ENCODE measurements around the gene UGT2A2. TPM values are rescaled to one million over a fixed set of nuclear protein-coding genes. Genes with fewer than 3 reads are reported as not detected.

Gene UGT2A2
- total RNA-seq, 3 donors from 2014 or later (not counting 1 experiment from before 2014, with no cell fraction given) = not detected

DNA sequence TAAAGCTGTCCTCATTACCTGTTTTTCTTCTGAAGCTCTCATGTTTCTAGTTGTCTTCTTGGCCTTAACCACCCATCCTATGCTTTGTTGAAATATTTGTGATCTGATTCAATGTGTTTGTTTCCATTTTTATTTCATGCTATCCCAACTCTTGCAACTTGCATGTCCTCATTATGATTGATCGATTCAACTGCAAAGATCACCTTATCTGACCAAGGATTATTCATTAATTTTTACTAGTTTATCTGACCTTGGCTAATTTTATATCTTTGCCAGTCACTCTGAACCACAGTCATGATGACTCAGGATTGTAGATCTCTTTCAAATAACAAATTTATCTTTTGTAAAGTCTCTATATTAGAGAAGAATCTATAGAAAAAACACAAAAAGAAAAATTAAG, 70.7 kb downstream of the UGT2A2 start:
- Histone ChIP-seq H3K27me3 (ENCODE audit: control insufficient read depth, insufficient read depth, low read length) (no peaks in the 10 kb centered on the region), H3K4me1 (ENCODE audit: control insufficient read depth, insufficient read depth, low read length) (no peaks in the 10 kb centered on the region), H3K9me3 (ENCODE audit: control insufficient read depth, insufficient read depth, low read length) (no peaks in the 10 kb centered on the region), H3K4me3 (ENCODE audit: low read length) (no peak overlapping the region), H3K27ac (ENCODE audit: low read length) (no peak overlapping the region), H3K36me3 (ENCODE audit: control insufficient read depth, insufficient read depth, low read length) (no peaks in the 10 kb centered on the region)
- Mint-ChIP-seq H3K4me1 (no peaks in the 10 kb centered on the region), H3K4me3 (no peak overlapping the region), H3K27ac (no peak overlapping the region), H3K36me3 (no peaks in the 10 kb centered on the region), H3K9me3 (peaks cover 0 to 3% of the 10 kb centered on the region in 2 donors), H3K27me3 (ENCODE audit: low read depth in 2 of 2) (no peaks in the 10 kb centered on the region)
- WGBS (ENCODE audit: insufficient coverage) = 96% methylated on average over 1 of the region's 1 CpG
- TF ChIP-seq, protein P1, sequence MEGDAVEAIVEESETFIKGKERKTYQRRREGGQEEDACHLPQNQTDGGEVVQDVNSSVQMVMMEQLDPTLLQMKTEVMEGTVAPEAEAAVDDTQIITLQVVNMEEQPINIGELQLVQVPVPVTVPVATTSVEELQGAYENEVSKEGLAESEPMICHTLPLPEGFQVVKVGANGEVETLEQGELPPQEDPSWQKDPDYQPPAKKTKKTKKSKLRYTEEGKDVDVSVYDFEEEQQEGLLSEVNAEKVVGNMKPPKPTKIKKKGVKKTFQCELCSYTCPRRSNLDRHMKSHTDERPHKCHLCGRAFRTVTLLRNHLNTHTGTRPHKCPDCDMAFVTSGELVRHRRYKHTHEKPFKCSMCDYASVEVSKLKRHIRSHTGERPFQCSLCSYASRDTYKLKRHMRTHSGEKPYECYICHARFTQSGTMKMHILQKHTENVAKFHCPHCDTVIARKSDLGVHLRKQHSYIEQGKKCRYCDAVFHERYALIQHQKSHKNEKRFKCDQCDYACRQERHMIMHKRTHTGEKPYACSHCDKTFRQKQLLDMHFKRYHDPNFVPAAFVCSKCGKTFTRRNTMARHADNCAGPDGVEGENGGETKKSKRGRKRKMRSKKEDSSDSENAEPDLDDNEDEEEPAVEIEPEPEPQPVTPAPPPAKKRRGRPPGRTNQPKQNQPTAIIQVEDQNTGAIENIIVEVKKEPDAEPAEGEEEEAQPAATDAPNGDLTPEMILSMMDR (IDR thresholded peaks at IDR 0.05) = no peak
- DNase-seq (no peak), ATAC-seq (no peak)
- intact Hi-C loops (cut with micrococcal nuclease) = no loop called here

DNA sequence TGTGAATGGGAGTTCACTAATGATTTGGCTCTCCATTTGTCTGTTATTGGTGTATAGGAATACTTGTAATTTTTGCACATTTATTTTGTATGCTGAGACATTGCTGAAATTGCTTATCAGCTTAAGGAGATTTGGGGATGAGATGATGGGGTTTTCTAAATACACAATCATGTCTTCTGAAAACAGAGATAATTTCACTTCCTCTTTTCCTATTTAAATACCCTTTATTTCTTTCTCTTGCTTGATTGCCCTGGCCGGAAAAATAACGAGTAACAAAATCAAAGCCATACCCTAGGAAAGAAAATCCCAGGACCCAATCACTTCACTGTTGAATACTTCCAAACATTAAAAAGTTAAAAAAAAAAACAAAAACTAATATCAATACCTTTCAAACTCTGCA, 76.0 kb downstream of the UGT2A2 start:
- no peak for ATAC-seq
- DNase-seq = no peak
- Histone ChIP-seq H3K9me3 (ENCODE audit: control insufficient read depth, insufficient read depth, low read length) (no peaks in the 10 kb centered on the region), H3K27me3 (ENCODE audit: control insufficient read depth, insufficient read depth, low read length) (no peaks in the 10 kb centered on the region), H3K4me1 (ENCODE audit: control insufficient read depth, insufficient read depth, low read length) (no peaks in the 10 kb centered on the region), H3K27ac (ENCODE audit: low read length) (no peak overlapping the region), H3K4me3 (ENCODE audit: low read length) (no peak overlapping the region), H3K36me3 (ENCODE audit: control insufficient read depth, insufficient read depth, low read length) (no peaks in the 10 kb centered on the region)
- no peaks in the 10 kb centered on the region for H3K36me3 Mint-ChIP-seq
- WGBS (ENCODE audit: insufficient coverage) = 63% methylated on average over 2 of the region's 2 CpGs
- no peaks in the 10 kb centered on the region for H3K4me1 Mint-ChIP-seq
- no peaks in the 10 kb centered on the region for H3K27me3 Mint-ChIP-seq (ENCODE audit: low read depth in 2 of 2)
- no peak overlapping the region for H3K4me3 Mint-ChIP-seq
- peaks cover 0 to 20% of the 10 kb centered on the region in 2 donors for H3K9me3 Mint-ChIP-seq
- intact Hi-C loops (cut with micrococcal nuclease) = no loop called here
- TF ChIP-seq, protein P1 (IDR thresholded peaks at IDR 0.05) = no peak
- H3K27ac Mint-ChIP-seq = no peak overlapping the region

GRCh38 chr4:69549651-69550050, 89.8 kb downstream of the UGT2A2 start:
- WGBS (ENCODE audit: insufficient coverage) = 60% methylated on average over 2 of the region's 2 CpGs
- peaks cover 14 to 29% of the 10 kb centered on the region in 2 donors for H3K9me3 Mint-ChIP-seq
- H3K36me3 ChIP-seq (ENCODE audit: control insufficient read depth, insufficient read depth, low read length) = no peaks in the 10 kb centered on the region
- ATAC-seq = no peak
- no peaks in the 10 kb centered on the region for H3K27me3 ChIP-seq (ENCODE audit: control insufficient read depth, insufficient read depth, low read length)
- H3K27ac ChIP-seq (ENCODE audit: low read length) = no peak overlapping the region
- TF ChIP-seq, protein P1 (IDR thresholded peaks at IDR 0.05) = no peak
- H3K9me3 ChIP-seq (ENCODE audit: control insufficient read depth, insufficient read depth, low read length) = no peaks in the 10 kb centered on the region
- no peaks in the 10 kb centered on the region for H3K4me1 ChIP-seq (ENCODE audit: control insufficient read depth, insufficient read depth, low read length)
- no peaks in the 10 kb centered on the region for H3K36me3 Mint-ChIP-seq
- H3K4me1 Mint-ChIP-seq = no peaks in the 10 kb centered on the region
- DNase-seq = no peak
- no peaks in the 10 kb centered on the region for H3K27me3 Mint-ChIP-seq (ENCODE audit: low read depth in 2 of 2)
- intact Hi-C loops (cut with micrococcal nuclease) = no loop called here
- no peak overlapping the region for H3K27ac Mint-ChIP-seq
- H3K4me3 ChIP-seq (ENCODE audit: low read length) = no peak overlapping the region
- H3K4me3 Mint-ChIP-seq = no peak overlapping the region

DNA sequence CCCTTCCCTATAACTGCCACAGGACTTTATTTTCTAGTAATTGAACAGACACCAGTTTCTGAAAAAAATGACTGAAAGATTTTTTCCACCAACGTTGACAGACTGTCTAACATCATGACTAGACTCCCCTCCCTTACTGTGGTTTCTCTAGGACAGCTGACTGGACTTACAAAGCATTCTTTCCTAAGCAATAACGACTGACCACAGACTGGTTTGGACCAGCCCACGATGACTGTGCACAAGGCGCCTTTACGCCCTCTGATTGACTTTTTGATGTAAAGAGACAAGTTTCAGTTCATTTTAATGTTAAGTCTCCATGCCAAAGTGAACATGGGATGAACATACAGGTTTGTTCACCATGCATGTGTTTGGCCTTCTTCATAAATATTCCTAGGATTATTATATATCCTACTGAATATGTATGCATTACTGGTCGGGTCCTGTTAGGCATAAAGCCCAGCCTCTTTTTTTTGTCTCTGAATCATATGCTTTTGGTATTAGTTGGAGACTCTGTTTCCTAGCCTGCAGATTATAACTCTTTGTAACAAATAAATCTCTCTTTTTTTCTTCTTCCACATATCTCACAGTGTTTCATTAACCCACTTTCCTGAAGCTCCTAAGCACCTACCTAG, 93.2 kb downstream of the UGT2A2 start:
- H3K27ac Mint-ChIP-seq = no peak overlapping the region
- no peak overlapping the region for H3K27ac ChIP-seq (ENCODE audit: low read length)
- no peaks in the 10 kb centered on the region for H3K36me3 ChIP-seq (ENCODE audit: control insufficient read depth, insufficient read depth, low read length)
- no peaks in the 10 kb centered on the region for H3K36me3 Mint-ChIP-seq
- H3K27me3 Mint-ChIP-seq (ENCODE audit: low read depth in 2 of 2) = no peaks in the 10 kb centered on the region
- DNase-seq = no peak
- no peak overlapping the region for H3K4me3 ChIP-seq (ENCODE audit: low read length)
- H3K27me3 ChIP-seq (ENCODE audit: control insufficient read depth, insufficient read depth, low read length) = no peaks in the 10 kb centered on the region
- H3K4me3 Mint-ChIP-seq = no peak overlapping the region
- no peaks in the 10 kb centered on the region for H3K4me1 ChIP-seq (ENCODE audit: control insufficient read depth, insufficient read depth, low read length)
- peaks cover 13 to 20% of the 10 kb centered on the region in 2 donors for H3K9me3 Mint-ChIP-seq
- intact Hi-C loops (cut with micrococcal nuclease) = no loop called here
- H3K9me3 ChIP-seq (ENCODE audit: control insufficient read depth, insufficient read depth, low read length) = no peaks in the 10 kb centered on the region
- H3K4me1 Mint-ChIP-seq = no peaks in the 10 kb centered on the region
- 61% methylated on average over 5 of the region's 6 CpGs for WGBS (ENCODE audit: insufficient coverage)
- ATAC-seq = no peak
- TF ChIP-seq, protein P1 (IDR thresholded peaks at IDR 0.05) = no peak

Measured in natural killer cell (primary cell).